Measurements from ENCODE around the gene ODAD3.
"Not testable (repeated sequence)": the region's sequence is repeated elsewhere in the genome, so short reads cannot be mapped to it uniquely, and the experiment has no call there.

The ODAD3 gene

DNA sequence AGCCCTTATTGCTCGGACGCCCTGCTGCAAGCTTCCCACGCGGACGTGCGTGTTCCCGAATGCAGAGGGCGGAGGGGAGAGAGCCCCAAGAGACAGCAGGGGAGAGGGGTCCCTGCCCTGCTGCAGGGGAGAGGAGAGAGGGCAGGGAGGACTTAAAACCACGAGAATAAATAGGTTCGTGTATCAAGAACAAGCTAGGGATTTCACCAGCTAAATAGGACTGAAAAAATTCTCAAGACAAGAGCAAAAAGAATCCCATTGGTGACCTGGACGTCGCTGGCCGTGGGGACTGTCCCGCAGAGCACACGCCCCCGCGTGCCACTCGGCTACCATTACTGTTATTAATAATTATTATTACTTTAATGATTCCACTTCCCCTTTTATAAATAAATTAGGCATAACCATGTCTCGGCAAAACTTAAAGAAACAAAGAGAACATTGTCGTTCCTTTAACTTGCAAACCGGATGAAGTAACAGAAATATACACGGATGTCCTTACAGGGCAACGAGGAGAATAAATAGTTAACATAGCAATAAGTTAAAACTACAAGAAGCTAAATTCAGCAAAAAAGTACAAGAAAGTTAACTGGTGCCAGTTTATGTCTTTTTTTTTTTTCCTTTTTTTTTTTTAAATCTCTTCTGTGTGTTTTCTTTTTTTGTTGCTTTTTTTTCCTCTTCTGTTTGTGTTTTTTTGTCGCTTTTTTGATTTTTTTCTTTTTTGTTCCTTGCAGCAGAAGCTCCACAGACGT lies 17.1 kb upstream of the ODAD3 start:
- no peaks in the 10 kb centered on the region for H3K9me3 Mint-ChIP-seq
- no peaks in the 10 kb centered on the region for H3K27me3 Mint-ChIP-seq
- H3K27ac Mint-ChIP-seq = no peak overlapping the region
- no peak overlapping the region for H3K4me3 Mint-ChIP-seq
- no peaks in the 10 kb centered on the region for H3K4me1 Mint-ChIP-seq (ENCODE audit: low read depth)
- peaks cover 11% of the 10 kb centered on the region for H3K36me3 Mint-ChIP-seq (ENCODE audit: low read depth)

DNA sequence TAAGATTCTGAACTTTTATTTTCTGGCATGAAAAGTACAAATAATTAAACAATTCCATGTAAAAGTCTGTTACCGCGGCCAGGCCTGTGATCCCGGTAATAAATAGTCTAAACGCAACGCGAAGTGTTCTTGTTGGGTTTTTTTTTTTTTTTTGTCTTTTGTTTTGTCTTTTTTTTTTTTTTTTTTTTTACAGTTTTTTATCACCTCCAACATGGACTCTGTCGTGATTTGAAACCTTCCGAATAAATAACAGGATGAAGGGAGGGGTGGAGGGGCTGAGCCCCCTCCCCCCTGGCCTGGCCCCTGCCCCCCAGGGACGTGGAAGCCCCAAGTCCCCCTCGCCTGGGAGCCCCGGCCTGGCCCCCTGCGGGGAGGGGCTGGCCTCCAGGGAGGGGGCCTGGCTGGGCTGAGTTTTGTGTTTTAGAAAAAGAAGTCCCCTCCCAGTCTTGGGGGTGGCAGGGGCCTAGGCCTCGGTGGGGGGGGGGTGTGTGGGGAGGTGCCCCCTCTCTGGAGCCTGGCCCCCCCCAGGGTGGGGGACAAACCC lies 16.5 kb upstream of the ODAD3 start:
- H3K36me3 Mint-ChIP-seq (ENCODE audit: low read depth) = peaks cover 11% of the 10 kb centered on the region
- H3K4me3 Mint-ChIP-seq = no peak overlapping the region
- H3K9me3 Mint-ChIP-seq = no peaks in the 10 kb centered on the region
- no peaks in the 10 kb centered on the region for H3K4me1 Mint-ChIP-seq (ENCODE audit: low read depth)
- H3K27me3 Mint-ChIP-seq = no peaks in the 10 kb centered on the region
- H3K27ac Mint-ChIP-seq = no peak overlapping the region

GRCh38 chr19:11450570-11451326 lies 15.8 kb upstream of the ODAD3 start:
- Mint-ChIP-seq H3K9me3 (no peaks in the 10 kb centered on the region), H3K27me3 (no peaks in the 10 kb centered on the region), H3K27ac (no peak overlapping the region), H3K4me1 (ENCODE audit: low read depth) (no peaks in the 10 kb centered on the region), H3K36me3 (ENCODE audit: low read depth) (peaks cover 11% of the 10 kb centered on the region), H3K4me3 (no peak overlapping the region)

- Mint-ChIP-seq H3K36me3 (ENCODE audit: low read depth) (peaks cover 20% of the 10 kb centered on the region), H3K27me3 (no peaks in the 10 kb centered on the region), H3K4me1 (ENCODE audit: low read depth) (no peaks in the 10 kb centered on the region), H3K4me3 (no peak overlapping the region), H3K9me3 (no peaks in the 10 kb centered on the region), H3K27ac (no peak overlapping the region)
Measured at GRCh38 chr19:11448923-11449554, 14.1 kb upstream of the ODAD3 start.

GRCh38 chr19:11448410-11448809 lies 13.5 kb upstream of the ODAD3 start:
- H3K4me3 Mint-ChIP-seq = no peak overlapping the region
- peaks cover 23% of the 10 kb centered on the region for H3K36me3 Mint-ChIP-seq (ENCODE audit: low read depth)
- H3K27me3 Mint-ChIP-seq = no peaks in the 10 kb centered on the region
- no peaks in the 10 kb centered on the region for H3K9me3 Mint-ChIP-seq
- no peak overlapping the region for H3K27ac Mint-ChIP-seq
- H3K4me1 Mint-ChIP-seq (ENCODE audit: low read depth) = no peaks in the 10 kb centered on the region

- H3K27ac Mint-ChIP-seq = no peak overlapping the region
- H3K4me3 Mint-ChIP-seq = no peak overlapping the region
- no peaks in the 10 kb centered on the region for H3K9me3 Mint-ChIP-seq
- H3K36me3 Mint-ChIP-seq (ENCODE audit: low read depth) = peaks cover 23% of the 10 kb centered on the region
- H3K27me3 Mint-ChIP-seq = no peaks in the 10 kb centered on the region
- no peaks in the 10 kb centered on the region for H3K4me1 Mint-ChIP-seq (ENCODE audit: low read depth)
Measured at GRCh38 chr19:11447347-11448262, 12.7 kb upstream of the ODAD3 start.

DNA sequence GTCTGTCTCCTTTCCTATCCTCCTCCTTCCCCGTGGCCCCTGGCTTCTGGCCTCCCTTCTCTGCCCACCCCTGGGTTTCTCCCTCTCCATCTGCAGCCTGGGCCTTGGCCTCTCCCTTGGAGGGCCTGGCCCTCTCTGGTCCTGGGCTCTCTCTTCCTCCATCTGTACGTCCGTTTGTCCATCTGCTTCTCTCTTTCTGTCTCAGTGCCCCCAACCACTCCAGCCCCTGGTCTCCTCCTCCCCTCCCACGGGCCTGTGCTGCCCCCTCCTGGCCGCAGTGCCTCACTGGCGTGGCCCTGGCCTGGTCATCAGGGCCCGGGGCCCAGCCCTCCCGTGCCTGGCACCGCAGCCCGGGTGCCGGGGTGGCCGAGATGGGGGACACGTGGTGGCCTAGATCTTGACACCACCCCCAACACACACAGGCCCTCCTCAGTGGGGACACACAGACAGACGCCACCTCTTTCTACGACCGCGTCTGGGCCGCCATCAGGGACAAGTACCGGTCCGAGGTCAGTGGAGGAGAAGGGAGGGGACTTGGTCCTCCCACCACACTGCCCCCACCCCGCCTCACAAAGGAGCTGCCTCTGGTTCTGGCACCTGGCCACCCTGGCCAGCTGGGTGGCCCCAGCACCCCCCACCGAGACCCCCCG lies 11.9 kb upstream of the ODAD3 start:
- Mint-ChIP-seq H3K9me3 (no peaks in the 10 kb centered on the region), H3K36me3 (ENCODE audit: low read depth) (peaks cover 29% of the 10 kb centered on the region), H3K27ac (no peak overlapping the region), H3K27me3 (no peaks in the 10 kb centered on the region), H3K4me1 (ENCODE audit: low read depth) (peaks cover 4% of the 10 kb centered on the region), H3K4me3 (no peak overlapping the region)

DNA sequence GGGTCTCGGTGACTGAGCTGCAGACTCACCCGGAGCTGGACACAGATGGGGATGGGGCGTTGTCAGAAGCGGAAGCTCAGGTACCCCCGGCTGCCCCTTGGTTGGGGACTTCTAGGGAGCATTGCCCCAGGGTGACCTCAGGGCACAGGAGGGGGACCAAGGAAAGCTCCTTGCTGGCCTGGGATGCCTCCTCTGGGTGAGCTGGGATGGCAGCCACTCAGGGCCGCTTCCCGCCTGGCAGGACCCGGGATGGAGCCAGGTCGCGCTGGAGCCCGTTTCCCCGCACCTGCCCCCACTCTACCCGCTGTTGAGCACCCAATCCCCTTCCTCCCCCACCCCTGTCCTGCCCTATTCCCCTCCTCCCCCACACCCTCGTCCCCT lies 11.3 kb upstream of the ODAD3 start:
- Mint-ChIP-seq H3K36me3 (ENCODE audit: low read depth) (peaks cover 31% of the 10 kb centered on the region), H3K27ac (no peak overlapping the region), H3K4me3 (no peak overlapping the region), H3K27me3 (no peaks in the 10 kb centered on the region), H3K4me1 (ENCODE audit: low read depth) (peaks cover 5% of the 10 kb centered on the region), H3K9me3 (no peaks in the 10 kb centered on the region)

GRCh38 chr19:11445141-11445540 lies 10.2 kb upstream of the ODAD3 start:
- H3K4me3 Mint-ChIP-seq = no peak overlapping the region
- no peaks in the 10 kb centered on the region for H3K9me3 Mint-ChIP-seq
- H3K4me1 Mint-ChIP-seq (ENCODE audit: low read depth) = peaks cover 10% of the 10 kb centered on the region
- no peaks in the 10 kb centered on the region for H3K27me3 Mint-ChIP-seq
- H3K36me3 Mint-ChIP-seq (ENCODE audit: low read depth) = peaks cover 41% of the 10 kb centered on the region
- H3K27ac Mint-ChIP-seq = no peak overlapping the region

- no peak overlapping the region for H3K4me3 Mint-ChIP-seq
- peaks cover 10% of the 10 kb centered on the region for H3K4me1 Mint-ChIP-seq (ENCODE audit: low read depth)
- H3K36me3 Mint-ChIP-seq (ENCODE audit: low read depth) = peaks cover 34% of the 10 kb centered on the region
Measured at GRCh38 chr19:11444059-11444458, 9.1 kb upstream of the ODAD3 start.

DNA sequence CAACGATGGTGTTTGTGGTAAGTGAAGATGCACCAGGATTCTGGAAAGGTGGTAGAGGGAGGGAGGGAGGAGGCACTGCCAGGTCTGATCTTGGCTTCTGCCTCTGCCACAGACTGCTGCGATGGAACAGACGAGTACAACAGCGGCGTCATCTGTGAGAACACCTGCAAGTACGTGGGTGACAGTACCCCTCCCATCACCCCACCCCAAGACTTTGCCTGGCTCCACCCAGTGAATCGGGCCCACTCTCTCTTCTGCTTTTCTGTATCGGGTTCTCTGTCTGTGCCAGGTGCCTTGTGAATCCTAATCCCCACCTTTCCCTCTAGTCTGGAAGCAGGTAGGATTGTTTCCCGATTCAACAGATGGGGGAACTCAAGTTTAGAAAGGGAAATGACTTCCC lies 3.0 kb upstream of the ODAD3 start:
- peak overlapping the region; percentile 58 for H3K27ac Mint-ChIP-seq
- no peaks in the 10 kb centered on the region for H3K9me3 Mint-ChIP-seq
- peaks cover 38% of the 10 kb centered on the region for H3K4me1 Mint-ChIP-seq (ENCODE audit: low read depth)
- peak overlapping the region; percentile 55 for H3K4me3 Mint-ChIP-seq
- H3K27me3 Mint-ChIP-seq = no peaks in the 10 kb centered on the region
- peaks cover 42% of the 10 kb centered on the region for H3K36me3 Mint-ChIP-seq (ENCODE audit: low read depth)

More at GRCh38 chr19:11444059-11444458, 9.1 kb upstream of the ODAD3 start:
- no peak overlapping the region for H3K27ac Mint-ChIP-seq
- no peaks in the 10 kb centered on the region for H3K9me3 Mint-ChIP-seq
- no peaks in the 10 kb centered on the region for H3K27me3 Mint-ChIP-seq

- no peaks in the 10 kb centered on the region for H3K27me3 Mint-ChIP-seq
- peaks cover 30% of the 10 kb centered on the region for H3K36me3 Mint-ChIP-seq (ENCODE audit: low read depth)
- peak overlapping the region; percentile 100 for H3K4me3 Mint-ChIP-seq
- H3K27ac Mint-ChIP-seq = peak overlapping the region; percentile 100
- H3K4me1 Mint-ChIP-seq (ENCODE audit: low read depth) = peaks cover 32% of the 10 kb centered on the region
- no peaks in the 10 kb centered on the region for H3K9me3 Mint-ChIP-seq
Measured at GRCh38 chr19:11435833-11436313, 952 bp upstream of the ODAD3 start.

GRCh38 chr19:11434703-11435056 lies 241 bp downstream of the ODAD3 start:
- Mint-ChIP-seq H3K27me3 (no peaks in the 10 kb centered on the region), H3K4me3 (peak overlapping the region; percentile 100), H3K4me1 (ENCODE audit: low read depth) (peaks cover 28% of the 10 kb centered on the region), H3K9me3 (no peaks in the 10 kb centered on the region), H3K36me3 (ENCODE audit: low read depth) (peaks cover 25% of the 10 kb centered on the region), H3K27ac (peak overlapping the region; percentile 100)

DNA sequence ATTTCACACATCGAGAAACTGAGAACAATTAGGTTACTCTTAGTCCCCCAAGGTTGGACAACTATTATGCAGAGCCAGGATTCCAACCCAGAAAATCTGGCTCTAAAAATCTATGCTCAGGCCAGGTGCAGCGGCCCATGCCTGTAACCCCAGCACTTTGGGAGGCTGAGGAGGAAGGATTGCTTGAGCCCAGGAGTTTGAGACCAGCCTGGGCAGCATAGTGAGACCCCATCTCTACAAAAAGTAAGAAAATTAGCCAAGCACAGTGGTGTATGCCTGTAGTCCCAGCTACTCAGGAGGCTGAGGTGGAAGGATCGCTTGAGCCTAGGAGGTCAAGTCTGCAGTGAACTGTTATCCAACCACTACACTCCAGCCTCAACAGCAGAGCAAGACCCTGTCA lies 1.4 kb downstream of the ODAD3 start:
- Mint-ChIP-seq H3K36me3 (ENCODE audit: low read depth) (peaks cover 23% of the 10 kb centered on the region), H3K4me1 (ENCODE audit: low read depth) (peaks cover 28% of the 10 kb centered on the region)
- not testable (repeated sequence) for H3K9me3 Mint-ChIP-seq, H3K27ac Mint-ChIP-seq, H3K27me3 Mint-ChIP-seq, H3K4me3 Mint-ChIP-seq

Measured in stimulated activated naive CD8-positive, alpha-beta T cell treated with anti-CD3 and anti-CD28 coated beads, Interleukin-15, Interleukin-2, amounts not matched to agents 100 ng/mL and 50 ng/mL, for 24 hours (primary cell).